ENCODE results near the gene TSC2. TPM values are rescaled to one million over a fixed set of nuclear protein-coding genes. Genes with fewer than 3 reads are reported as not detected.
"Not testable (repeated sequence)": the region's sequence is repeated elsewhere in the genome, so short reads cannot be mapped to it uniquely, and the experiment has no call there.

Gene TSC2
- total RNA-seq, 1 donor from 2014 or later = 57.2 TPM

DNA sequence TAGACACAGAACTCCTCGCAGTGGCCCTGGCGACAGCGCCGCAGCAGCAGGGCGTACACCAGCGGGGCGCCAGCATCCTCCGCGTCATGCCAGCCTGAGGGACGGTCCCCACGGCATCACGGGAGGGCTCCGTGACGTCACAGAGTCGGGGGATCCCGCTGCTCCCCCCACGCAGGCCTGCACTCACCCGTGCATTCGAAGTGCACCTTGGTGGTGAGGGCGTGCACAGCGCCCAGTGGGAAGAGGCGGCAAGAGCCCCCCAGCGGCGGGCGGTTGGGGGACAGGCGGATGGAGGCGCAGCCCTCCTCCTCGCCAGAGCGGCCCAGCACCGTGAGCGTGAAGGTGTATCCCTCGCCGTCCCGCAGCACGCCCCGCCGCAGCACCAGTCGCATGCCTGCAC, 58.4 kb downstream of the TSC2 start:
- DNase-seq = not testable (repeated sequence)

- not testable (repeated sequence) for DNase-seq
These were observed 59.5 kb downstream of the TSC2 start for GRCh38 chr16:2107121-2107790.

GRCh38 chr16:2107791-2108125, 60.0 kb downstream of the TSC2 start:
- DNase-seq = not testable (repeated sequence)

- not testable (repeated sequence) for DNase-seq
These were observed 60.9 kb downstream of the TSC2 start for GRCh38 chr16:2108446-2109270.

- DNase-seq = not testable (repeated sequence)
These were observed 61.4 kb downstream of the TSC2 start for GRCh38 chr16:2109271-2109580.

- DNase-seq = not testable (repeated sequence)
These were observed 62.1 kb downstream of the TSC2 start for GRCh38 chr16:2109872-2110271.

DNA sequence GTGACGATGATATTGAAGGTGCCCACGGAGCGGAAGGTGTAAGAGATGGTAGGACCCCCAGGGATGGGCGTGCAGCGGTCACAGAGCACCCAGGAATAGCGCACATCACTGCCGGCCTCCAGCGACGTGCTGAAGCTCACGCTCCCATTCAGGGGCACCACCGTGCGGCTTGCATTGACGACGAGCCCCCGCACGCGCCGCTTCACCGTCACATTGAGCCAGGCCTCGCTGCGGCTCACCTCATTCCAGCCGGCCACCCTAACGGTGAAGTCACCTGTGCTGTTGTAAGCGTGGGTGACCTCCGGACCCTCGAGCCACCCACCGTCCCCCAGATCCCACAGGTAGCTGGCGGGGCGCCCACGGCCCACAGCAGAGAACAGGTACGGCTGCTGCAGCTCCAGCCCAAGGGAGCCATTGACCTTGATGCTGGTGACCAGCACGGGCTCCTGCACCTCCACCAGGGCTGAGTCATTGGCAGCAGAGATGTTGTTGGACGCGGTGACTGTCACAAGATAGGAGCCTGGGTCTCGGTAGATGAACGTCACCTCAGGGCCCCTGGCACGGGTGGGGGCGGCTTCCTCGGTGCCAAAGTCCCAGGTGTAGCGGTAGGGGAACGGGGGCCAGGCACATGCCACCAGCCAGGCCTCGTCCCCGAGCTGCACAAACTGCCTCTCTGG, 62.7 kb downstream of the TSC2 start:
- not testable (repeated sequence) for DNase-seq

DNA sequence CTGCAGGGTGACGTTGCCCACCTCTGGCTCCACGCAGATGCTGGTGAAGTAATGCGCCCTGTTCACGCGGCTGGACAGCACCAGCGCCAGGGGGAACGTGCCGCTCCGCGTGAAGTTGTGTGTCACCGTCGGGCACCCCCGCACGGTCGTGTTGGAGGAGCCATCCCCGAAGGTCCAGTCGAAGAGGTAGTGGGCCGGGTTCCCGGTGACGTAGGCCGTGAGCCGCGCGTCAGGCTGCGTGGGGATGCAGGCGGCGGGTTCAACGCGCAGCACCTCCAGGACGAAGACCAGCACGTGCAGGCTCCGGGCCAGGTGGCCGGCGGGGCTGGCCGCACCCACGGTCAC, 63.2 kb downstream of the TSC2 start:
- not testable (repeated sequence) for DNase-seq

GRCh38 chr16:2111412-2112335, 63.9 kb downstream of the TSC2 start:
- DNase-seq = not testable (repeated sequence)

- not testable (repeated sequence) for DNase-seq
These were observed 64.8 kb downstream of the TSC2 start for GRCh38 chr16:2112539-2113106.

- DNase-seq = not testable (repeated sequence)
These were observed 66.4 kb downstream of the TSC2 start for GRCh38 chr16:2114225-2114624.

DNA sequence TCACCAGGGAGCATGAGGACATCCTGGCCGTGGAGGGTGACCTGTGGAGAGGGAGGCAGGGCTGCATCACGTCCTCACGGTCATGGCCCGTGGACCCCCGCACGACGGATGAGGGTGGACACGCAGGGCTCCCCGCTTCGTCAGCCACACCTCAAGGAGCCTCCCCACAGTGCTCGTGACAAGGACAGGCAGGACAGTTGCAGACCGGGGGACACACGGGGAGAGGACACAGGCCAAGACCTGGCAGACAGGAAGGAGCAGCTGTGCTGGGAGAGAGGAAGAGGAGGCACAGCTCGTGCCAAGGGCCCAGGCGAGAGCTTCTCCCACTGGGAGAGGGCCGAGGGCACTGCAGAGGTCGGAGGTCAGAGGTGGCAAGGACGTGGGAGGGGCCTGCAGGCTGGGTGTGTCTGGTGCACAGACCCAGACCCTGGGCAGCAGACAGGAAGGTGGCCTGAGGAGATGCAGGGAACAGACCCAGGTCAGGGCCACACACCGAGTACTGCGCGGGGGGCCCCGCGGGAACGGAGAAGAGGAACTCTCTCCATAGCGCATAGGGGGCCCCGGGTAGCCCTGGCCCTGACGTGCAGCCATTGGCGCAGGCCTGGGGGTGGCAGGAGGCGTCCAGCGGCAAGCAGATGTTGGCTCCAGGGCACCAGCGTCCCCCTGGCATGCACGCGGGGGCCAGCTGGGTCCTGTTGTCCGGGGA, 67.3 kb downstream of the TSC2 start:
- not testable (repeated sequence) for DNase-seq

DNA sequence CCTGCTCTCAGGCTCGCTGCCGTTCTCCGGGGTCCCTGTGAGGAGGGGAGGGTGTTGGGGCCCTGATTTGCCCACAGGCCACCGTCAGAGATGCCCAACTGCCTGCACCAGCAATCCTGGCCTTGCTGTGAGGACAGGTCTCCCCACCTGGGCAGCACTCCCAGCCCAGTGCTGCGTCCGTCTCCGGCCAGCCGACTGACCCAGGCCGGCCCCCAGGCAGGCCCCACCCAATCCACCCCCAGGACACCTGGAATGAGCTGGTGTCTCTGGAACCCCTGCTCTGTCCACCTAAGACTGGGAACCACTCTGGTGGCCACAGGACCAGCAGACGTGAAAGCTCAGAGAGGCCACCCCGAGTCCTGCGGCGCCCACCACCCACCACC, 67.8 kb downstream of the TSC2 start:
- DNase-seq = no peak

DNA sequence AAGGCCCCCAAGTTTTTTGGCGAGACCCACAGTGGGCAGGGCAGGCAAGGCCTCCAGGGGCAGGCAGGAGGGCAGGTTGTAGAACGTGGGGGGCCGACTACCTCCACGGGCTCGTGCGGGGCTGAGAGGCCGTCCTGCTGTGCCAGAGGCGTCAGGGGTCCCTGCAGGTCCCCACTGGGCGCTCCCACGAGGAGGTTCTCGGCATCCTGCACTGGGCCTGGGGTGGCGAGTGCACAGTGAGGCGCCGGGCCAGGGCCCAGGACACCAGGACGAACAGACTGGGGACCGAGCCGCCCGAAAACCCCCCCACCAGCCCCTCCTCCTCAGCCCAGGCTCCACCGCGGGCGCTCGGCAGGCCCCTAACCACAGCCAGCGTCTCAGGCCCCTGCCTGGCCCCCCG, 68.6 kb downstream of the TSC2 start:
- not testable (repeated sequence) for DNase-seq

DNA sequence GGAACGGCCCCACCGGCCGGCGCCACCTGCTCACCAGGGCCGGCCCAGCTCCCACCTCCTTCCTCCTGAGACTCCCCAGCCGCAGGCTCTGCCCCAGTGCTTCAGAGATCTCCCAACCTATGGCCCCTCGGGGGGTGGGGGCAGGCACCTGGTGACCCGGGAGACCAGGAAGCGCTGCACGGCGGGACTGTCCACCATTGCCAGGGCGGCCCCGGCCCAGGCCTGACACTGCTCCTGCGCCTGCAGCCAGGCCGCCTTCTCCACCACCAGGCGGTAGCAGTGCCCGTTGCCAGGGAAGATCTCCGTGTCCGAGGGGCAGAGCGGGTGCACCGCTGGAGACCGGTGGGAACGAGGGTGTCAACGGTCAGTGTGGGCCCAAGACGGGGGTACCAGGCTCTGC, 69.6 kb downstream of the TSC2 start:
- DNase-seq = not testable (repeated sequence)

DNA sequence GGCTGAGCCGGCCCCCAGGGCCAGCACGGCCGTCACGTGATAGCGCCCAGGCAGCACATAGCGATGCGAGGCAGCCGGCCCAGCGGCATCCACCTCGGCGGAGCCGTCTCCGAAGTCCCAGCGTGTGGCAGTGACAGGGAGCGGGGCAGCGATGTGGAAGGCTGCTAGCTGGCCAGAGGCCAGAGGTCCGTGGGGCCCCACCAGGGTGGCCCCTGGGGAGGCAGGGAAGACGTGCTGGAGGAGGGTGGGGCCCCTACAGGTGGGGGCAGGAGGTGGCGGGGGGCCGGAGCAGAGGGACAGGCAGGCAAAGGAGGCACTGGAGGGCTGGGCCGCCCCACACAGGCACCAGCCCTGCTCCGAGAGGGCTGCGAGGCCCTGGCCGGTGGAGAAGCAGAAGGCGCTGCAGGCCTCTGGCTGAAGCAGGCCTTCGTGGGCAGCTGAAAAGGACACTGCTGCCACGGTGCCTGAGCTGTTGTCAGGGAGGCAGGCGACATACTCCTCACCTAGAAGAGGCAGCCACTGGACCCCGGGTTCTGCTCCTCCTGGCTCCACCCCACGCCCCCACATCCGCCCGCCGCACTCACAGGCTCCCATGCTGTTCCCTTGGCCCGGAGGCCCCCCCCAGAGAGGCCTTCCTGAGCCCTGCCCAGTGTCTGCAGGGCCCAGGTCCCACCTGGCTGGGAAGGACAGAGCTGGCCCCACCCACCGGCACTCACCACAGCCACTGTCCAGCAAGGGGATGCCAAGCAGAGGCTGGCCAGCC, 70.4 kb downstream of the TSC2 start:
- not testable (repeated sequence) for DNase-seq

DNA sequence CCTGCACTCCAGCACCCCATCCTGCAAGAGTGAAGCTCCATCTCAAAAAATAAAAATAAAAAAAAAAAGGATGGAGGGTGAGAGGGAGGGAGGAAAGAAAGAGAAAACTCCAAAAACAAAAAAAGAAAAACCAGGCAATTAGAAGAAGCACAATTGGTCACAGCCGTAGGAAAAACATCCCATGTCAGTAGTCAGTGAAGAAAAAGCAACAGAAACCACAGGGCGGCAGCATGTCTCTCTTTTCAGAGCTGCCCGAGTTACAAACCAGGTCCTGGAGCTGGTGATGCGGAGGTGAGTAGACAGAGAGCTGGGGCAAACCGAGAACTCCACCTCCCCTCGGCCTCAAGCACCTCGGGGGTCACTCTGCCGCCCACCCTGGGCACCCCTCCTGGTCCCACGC, 73.5 kb downstream of the TSC2 start:
- peak; percentile 69 for DNase-seq

GRCh38 chr16:2121853-2122252, 74.1 kb downstream of the TSC2 start:
- DNase-seq = no peak

DNA sequence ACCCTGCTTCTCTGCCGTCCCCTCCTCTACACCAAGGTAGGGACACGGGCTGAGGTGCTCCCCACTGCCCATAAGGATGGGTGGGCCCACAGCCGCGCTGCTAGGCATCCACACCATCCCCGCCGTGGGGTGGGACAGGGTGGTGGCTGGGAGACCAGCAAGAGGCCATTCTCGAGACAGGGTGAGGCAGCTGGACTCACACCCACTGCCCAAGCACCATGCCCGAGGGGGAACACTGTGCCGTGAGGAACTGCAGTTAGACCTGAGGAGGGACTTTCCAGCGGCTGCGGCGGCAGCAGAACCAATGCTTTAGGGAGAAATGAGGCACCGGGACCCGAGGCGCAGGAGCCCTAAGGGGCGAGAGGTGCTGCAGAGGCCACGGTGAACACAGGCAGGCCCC, 74.6 kb downstream of the TSC2 start:
- DNase-seq = no peak

DNA sequence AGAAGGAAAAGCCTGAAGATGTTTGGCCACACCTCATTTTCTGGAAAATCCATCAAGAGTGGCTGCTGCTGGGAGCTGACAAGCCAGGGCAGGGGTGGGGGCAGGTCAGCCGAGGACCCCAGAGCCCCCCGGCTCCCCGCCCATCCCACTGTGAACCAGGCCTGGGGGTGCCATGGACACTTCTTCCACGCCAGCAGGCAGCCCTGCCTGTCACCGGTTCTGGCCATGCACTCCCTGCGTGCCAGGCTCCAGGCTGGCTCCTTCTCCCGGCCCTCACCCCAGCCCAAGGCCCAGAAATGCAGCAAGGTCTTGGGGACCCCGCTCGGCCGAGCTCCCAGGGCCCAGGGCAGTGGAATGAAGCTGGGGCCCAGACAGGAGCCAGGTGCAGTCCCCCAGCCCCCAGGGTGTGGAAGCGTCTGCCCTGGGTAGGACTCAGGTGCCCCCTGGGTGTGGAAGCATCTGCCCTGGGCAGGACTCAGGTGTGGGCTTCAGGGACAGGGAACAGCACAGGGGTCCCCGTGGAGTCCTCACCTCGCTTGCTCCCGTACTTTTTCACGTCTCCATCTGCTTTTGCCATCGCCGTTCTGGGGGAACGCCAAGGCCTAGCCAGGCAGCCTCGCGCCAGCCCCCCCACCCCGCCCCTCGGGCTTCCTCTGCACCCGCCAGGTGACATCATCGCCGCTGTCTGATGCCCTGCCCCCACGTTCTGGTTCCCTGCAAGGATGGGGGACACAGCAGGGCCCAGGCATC, 75.3 kb downstream of the TSC2 start:
- DNase-seq = not testable (repeated sequence)

Measured in tongue (tissue), 2 donors.